Measurements from ENCODE around the gene CREB3L2. TPM values are rescaled to one million over a fixed set of nuclear protein-coding genes. Genes with fewer than 3 reads are reported as not detected.

CREB3L2 gene
- total and polyA plus RNA-seq, 10 of the 15 experiments (the other 5 are each of a cell fraction or from before 2014, with no cell fraction given): 6.4 to 67.1 (median 26.2) TPM

GRCh38 chr7:137953665-137954470, 48.0 kb downstream of the CREB3L2 start:
- no peak for DNase-seq (ENCODE audit: low read depth, low spot score)
- Histone ChIP-seq H3K9me3 (replicated peaks; ENCODE audit: control insufficient read depth, insufficient read depth, low read length) (no peaks in the 10 kb centered on the region), H3K4me1 (ENCODE audit: control insufficient read depth, insufficient read depth, low read length) (peaks cover 14% of the 10 kb centered on the region), H3K4me3 (no peak overlapping the region), H4K20me1 (ENCODE audit: control insufficient read depth, insufficient read depth) (no peaks in the 10 kb centered on the region), H2AFZ (ENCODE audit: control insufficient read depth, low read depth, low read length) (no peak overlapping the region), H3K9ac (ENCODE audit: control insufficient read depth, insufficient read depth, low read length) (no peak overlapping the region), H3K27ac (ENCODE audit: control insufficient read depth, insufficient read depth) (no peak overlapping the region; the same call in 1 of the 2 replicates), H3K36me3 (ENCODE audit: control insufficient read depth in 2 of 2, insufficient read depth in 2 of 2, low read length in 1 of 2) (peaks cover 3 to 42% of the 10 kb centered on the region in 2 experiments), H3K4me2 (ENCODE audit: control insufficient read depth, insufficient read depth) (peak overlapping the region; percentile 12; the same call in 1 of the 2 replicates), H3K27me3 (replicated peaks in 1 of 2; ENCODE audit: control insufficient read depth in 2 of 2, insufficient read depth in 2 of 2, low read length in 1 of 2) (no peaks in the 10 kb centered on the region), H3K79me2 (ENCODE audit: control insufficient read depth, insufficient read depth, low read length) (peaks cover 80% of the 10 kb centered on the region)
- in situ Hi-C loops (cut with MboI): no loop called here
- no peak for FAIRE-seq
- ChIA-PET SMC1A (ENCODE audit: uncharacterized antibody, unreplicated experiment) (interaction anchor here (0.6 to 2.4 kb wide), 13 partner anchors 12 to 496 kb away, joined by 3 to 8 read pairs (median 3); partner anchors contain the start of gene CREB3L2), CTCF (interaction anchor here (0.6 to 2.4 kb wide), 7 partner anchors 11 to 50 kb away, joined by 3 to 9 read pairs (median 4); no protein-coding TSS in a partner anchor), POLR2A (interaction anchor here (0.8 to 1.9 kb wide), 4 partner anchors 17 to 46 kb away, joined by 3 to 7 read pairs (median 4); no protein-coding TSS in a partner anchor), RAD21 (ENCODE audit: unreplicated experiment) (interaction anchor here (0.8 to 1.4 kb wide), 2 partner anchors 20 to 46 kb away, joined by 3 to 5 read pairs; no protein-coding TSS in a partner anchor)
- 46% methylated on average over 6 of the region's 6 CpGs for WGBS (ENCODE audit: insufficient coverage, insufficient replicate concordance, low lambda C conversion rate, missing lambda C conversion rate)
- 0 out of 2 replicates have a peak, but pooled peaks have one; percentile 26 for TF ChIP-seq NR2F1 (conservative IDR thresholded peaks at IDR 0.05)
- no peak for TF ChIP-seq POLR2AphosphoS5 (IDR thresholded peaks at IDR 0.05; ENCODE audit: low read length)
- no peak for TF ChIP-seq GATAD2B (conservative IDR thresholded peaks at IDR 0.05; ENCODE audit: low read depth)
- TF ChIP-seq HDAC6 (IDR thresholded peaks at IDR 0.05; ENCODE audit: unreplicated experiment): no peak
- no peak for TF ChIP-seq SUZ12 (IDR thresholded peaks at IDR 0.05; ENCODE audit: unreplicated experiment)
- TF ChIP-seq JUND (IDR thresholded peaks at IDR 0.05; ENCODE audit: low read depth, low read length): no peak
- no peak for TF ChIP-seq BMI1 (IDR thresholded peaks at IDR 0.05; ENCODE audit: borderline replicate concordance)
- no peak for TF ChIP-seq E2F8 (IDR thresholded peaks at IDR 0.05; ENCODE audit: low read depth, partially characterized antibody)
- peak; percentile 27; the same call in 1 of the 2 replicates for TF ChIP-seq NR2C1 (IDR thresholded peaks at IDR 0.05)
- TF ChIP-seq USF1 (IDR thresholded peaks at IDR 0.05; ENCODE audit: borderline replicate concordance, extremely low read length, insufficient read depth, low read depth, low read length): no peak
- TF ChIP-seq YBX1 (IDR thresholded peaks at IDR 0.05): no peak
- no peak for TF ChIP-seq POU2F2 (IDR thresholded peaks at IDR 0.05; ENCODE audit: borderline replicate concordance, low read depth, low read length)
- no peak for TF ChIP-seq MYC (IDR thresholded peaks at IDR 0.05; ENCODE audit: insufficient read depth, insufficient read length, insufficient replicate concordance, low read length, severe bottlenecking)
- no peak for TF ChIP-seq NFIC (IDR thresholded peaks at IDR 0.05; ENCODE audit: low read depth, low read length)
- TF ChIP-seq RUNX3 (IDR thresholded peaks at IDR 0.05; ENCODE audit: low read length): no peak
- intact Hi-C loops (cut with micrococcal nuclease; ENCODE audit: unreplicated experiment): no loop called here
- peak; percentile 31; the same call in 2 of the 3 replicates for ATAC-seq
- BruUV-seq (replicated peaks): no TSS peak

Data from GM12878 (cell line).